ENCODE results near the gene CDH23. TPM values are rescaled to one million over a fixed set of nuclear protein-coding genes. Genes with fewer than 3 reads are reported as not detected.

Gene CDH23
- total RNA-seq, 4 donors from 2014 or later, result 13.8 to 20.1 (median 17.3) TPM

DNA sequence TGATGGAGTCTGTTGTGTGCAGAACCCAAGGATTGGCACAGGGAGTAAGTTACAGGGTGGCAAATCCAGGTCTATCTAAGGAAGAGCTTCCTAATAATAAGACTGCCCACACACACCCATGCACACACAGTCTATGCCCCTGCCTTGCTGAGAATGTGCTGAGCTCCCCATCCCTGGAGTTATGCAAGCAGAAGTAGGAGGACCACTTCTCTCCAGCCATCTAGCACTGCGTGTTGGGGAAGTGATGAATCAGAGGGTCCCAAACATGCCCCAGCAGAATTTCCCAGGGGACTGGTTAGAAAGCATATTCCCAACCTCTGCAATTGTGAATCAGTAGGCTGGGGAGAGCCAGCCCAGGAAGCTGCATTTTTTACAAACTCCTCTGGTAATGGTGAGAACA is 117.2 kb downstream of the CDH23 start:
- no peak for TF ChIP-seq POLR2A (IDR thresholded peaks at IDR 0.05)
- TF ChIP-seq, protein P1, sequence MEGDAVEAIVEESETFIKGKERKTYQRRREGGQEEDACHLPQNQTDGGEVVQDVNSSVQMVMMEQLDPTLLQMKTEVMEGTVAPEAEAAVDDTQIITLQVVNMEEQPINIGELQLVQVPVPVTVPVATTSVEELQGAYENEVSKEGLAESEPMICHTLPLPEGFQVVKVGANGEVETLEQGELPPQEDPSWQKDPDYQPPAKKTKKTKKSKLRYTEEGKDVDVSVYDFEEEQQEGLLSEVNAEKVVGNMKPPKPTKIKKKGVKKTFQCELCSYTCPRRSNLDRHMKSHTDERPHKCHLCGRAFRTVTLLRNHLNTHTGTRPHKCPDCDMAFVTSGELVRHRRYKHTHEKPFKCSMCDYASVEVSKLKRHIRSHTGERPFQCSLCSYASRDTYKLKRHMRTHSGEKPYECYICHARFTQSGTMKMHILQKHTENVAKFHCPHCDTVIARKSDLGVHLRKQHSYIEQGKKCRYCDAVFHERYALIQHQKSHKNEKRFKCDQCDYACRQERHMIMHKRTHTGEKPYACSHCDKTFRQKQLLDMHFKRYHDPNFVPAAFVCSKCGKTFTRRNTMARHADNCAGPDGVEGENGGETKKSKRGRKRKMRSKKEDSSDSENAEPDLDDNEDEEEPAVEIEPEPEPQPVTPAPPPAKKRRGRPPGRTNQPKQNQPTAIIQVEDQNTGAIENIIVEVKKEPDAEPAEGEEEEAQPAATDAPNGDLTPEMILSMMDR (IDR thresholded peaks at IDR 0.05), result no peak
- TF ChIP-seq EP300 (IDR thresholded peaks at IDR 0.05), result no peak
- H3K36me3 ChIP-seq, result no peaks in the 10 kb centered on the region

DNA sequence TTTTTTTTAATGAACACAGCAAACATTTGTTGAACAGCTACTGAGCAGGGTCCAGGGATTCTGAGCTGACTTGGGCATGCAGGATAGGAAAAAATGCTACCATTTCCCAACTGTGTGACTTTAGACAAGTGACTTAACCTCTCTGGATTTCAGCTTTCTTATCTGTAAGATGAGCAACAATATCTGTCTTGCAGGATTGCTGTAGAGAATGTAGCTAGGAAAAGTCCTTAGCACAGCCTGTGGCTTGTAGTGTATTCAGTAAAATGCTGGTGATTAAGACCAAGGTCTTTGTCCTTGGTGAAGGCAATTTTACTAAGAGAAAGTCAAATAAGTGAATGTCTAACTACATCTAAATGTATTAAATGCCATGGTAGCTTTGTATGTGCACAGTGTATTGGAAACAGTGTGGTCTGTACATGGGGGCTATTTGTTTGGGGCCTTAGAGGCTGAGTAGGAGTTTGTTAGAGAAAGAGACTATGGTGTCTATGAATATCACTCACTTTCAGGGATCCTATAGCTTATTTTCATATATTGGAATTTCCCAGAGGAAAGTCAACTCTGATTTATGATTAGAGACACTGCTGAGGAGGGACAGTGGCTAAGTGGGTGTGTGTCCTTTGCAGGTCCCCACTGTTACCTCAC is 118.9 kb downstream of the CDH23 start:
- no peak for TF ChIP-seq EP300 (IDR thresholded peaks at IDR 0.05)
- no peak for TF ChIP-seq POLR2A (IDR thresholded peaks at IDR 0.05)
- TF ChIP-seq, protein P1 (IDR thresholded peaks at IDR 0.05), result no peak
- no peaks in the 10 kb centered on the region for H3K4me1 ChIP-seq
- H3K27me3 ChIP-seq, result no peaks in the 10 kb centered on the region
- H3K9me3 ChIP-seq, result no peaks in the 10 kb centered on the region
- no peak overlapping the region for H3K4me3 ChIP-seq
- no peak overlapping the region for H3K27ac ChIP-seq
- DNase-seq (ENCODE audit: low spot score in 2 of 2), result no peak
- H3K36me3 ChIP-seq, result no peaks in the 10 kb centered on the region

More for the DNA sequence above, 117.2 kb downstream of the CDH23 start:
- H3K27ac ChIP-seq, result no peak overlapping the region
- no peaks in the 10 kb centered on the region for H3K9me3 ChIP-seq
- no peaks in the 10 kb centered on the region for H3K27me3 ChIP-seq
- 63 to 86% methylated on average over 1 of the region's 1 CpG for WGBS, 2 donors
- H3K4me1 ChIP-seq, result no peaks in the 10 kb centered on the region
- no peak overlapping the region for H3K4me3 ChIP-seq
- DNase-seq (ENCODE audit: low spot score in 2 of 2), result no peak

DNA sequence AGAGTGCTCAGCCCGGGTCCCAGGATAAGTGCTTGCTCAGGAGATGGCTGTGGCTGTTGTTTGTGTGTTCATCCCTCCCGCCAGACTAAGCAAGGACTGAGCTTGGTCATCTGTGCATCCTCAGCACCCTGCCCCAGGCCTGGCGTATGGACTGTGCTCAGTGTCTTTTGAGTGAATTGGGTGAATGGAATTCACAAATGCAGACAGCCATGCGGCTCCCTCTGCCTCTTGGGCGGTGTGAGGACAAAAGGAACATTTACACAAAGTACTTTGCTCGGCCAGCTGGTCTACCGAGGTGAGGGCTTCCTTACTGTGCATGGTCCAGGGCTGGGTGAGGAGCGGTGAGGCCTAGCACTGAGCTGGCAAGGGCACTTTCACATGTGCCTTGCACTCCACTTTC is 120.2 kb downstream of the CDH23 start:
- Histone ChIP-seq H3K27ac (no peak overlapping the region), H3K27me3 (no peaks in the 10 kb centered on the region), H3K36me3 (no peaks in the 10 kb centered on the region), H3K4me1 (no peaks in the 10 kb centered on the region), H3K9me3 (no peaks in the 10 kb centered on the region), H3K4me3 (no peak overlapping the region)
- 41 to 76% methylated on average over 8 of the region's 8 CpGs for WGBS, 2 donors
- TF ChIP-seq POLR2A (IDR thresholded peaks at IDR 0.05) (no peak), EP300 (IDR thresholded peaks at IDR 0.05) (no peak)
- TF ChIP-seq, protein P1 (IDR thresholded peaks at IDR 0.05), result no peak
- no peak for DNase-seq (ENCODE audit: low spot score in 2 of 2)

DNA sequence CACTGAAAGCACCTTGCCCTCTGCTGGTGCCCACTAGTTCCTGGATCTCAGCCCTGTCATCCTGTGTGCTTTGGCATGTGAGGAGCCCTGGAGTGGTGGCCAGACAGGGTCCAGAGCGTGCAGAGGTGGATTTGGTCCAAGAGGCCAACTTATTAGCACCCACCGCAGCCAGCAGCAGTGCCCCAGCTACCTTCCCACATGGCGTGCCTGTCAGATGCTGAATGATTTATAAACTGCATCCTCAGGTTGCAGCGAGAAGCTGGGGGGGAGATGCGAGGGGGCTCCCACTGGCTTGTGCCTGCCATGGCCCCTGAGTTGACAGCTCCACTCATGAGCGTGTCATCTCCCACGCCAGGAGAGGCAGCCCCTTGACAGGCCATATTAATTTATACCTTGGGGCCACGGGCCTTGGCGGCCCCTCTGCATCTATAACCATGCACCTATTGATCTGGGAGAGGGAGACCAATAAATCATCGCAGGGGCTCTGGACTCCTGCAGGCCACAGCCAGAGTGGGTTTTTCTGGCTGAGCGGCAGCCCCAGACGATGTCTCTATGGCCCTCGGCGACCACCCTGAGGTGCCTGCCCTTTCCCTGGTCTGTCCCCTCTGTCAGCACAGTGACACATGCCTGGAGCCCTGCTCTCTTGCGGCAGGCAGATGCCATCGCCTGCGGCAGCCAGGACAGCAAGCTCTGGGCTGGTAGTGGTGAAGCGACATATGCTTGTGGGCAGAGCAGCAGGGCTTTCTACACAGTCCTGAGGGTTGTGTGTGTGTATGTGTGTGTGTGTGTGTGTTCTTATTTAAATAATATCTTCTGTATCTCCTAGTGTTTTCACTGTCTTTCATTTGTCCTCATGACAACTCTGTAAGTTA is 120.8 kb downstream of the CDH23 start:
- Histone ChIP-seq H3K4me1 (no peaks in the 10 kb centered on the region), H3K4me3 (no peak overlapping the region), H3K9me3 (no peaks in the 10 kb centered on the region), H3K36me3 (no peaks in the 10 kb centered on the region), H3K27ac (no peak overlapping the region), H3K27me3 (no peaks in the 10 kb centered on the region)
- no peak for TF ChIP-seq POLR2A (IDR thresholded peaks at IDR 0.05)
- TF ChIP-seq, protein P1 (IDR thresholded peaks at IDR 0.05), result no peak
- TF ChIP-seq EP300 (IDR thresholded peaks at IDR 0.05), result no peak
- DNase-seq (ENCODE audit: low spot score in 2 of 2), result no peak
- WGBS, 2 donors, result 77 to 84% methylated on average over 16 to 18 of the region's 18 CpGs

DNA sequence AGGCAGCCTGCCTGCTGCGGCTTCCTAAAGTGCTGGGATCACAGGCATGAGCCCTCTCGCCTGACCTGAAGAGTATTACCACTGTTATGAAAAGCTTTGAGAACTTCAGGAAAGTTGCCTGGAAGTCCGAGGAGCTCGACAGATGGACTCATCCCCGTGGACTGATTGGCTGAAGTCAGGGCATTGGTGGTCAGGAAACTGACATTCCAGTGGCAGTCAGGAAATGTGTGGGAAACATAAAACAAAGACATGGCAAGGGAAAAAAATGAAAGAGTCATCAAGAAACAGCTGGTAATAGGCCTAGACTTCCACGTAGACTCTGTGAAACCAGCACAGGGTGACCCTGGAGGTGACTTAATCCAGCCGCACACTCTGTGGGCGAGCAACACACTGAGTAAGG is 123.3 kb downstream of the CDH23 start:
- Histone ChIP-seq H3K4me3 (no peak overlapping the region), H3K27me3 (no peaks in the 10 kb centered on the region), H3K4me1 (no peaks in the 10 kb centered on the region), H3K36me3 (no peaks in the 10 kb centered on the region), H3K27ac (no peak overlapping the region), H3K9me3 (no peaks in the 10 kb centered on the region)
- no peak for DNase-seq (ENCODE audit: low spot score in 2 of 2)
- TF ChIP-seq, protein P1 (IDR thresholded peaks at IDR 0.05), result no peak
- TF ChIP-seq EP300 (IDR thresholded peaks at IDR 0.05) (no peak), POLR2A (IDR thresholded peaks at IDR 0.05) (no peak)
- WGBS, 2 donors, result 77 to 84% methylated on average over 8 of the region's 8 CpGs
